ENCODE measurements around the gene KPRP. TPM values are rescaled to one million over a fixed set of nuclear protein-coding genes. Genes with fewer than 3 reads are reported as not detected.

KPRP gene
- total and polyA plus RNA-seq, 10 of the 15 experiments (the other 5 are each of a cell fraction or from before 2014, with no cell fraction given) = not detected

DNA sequence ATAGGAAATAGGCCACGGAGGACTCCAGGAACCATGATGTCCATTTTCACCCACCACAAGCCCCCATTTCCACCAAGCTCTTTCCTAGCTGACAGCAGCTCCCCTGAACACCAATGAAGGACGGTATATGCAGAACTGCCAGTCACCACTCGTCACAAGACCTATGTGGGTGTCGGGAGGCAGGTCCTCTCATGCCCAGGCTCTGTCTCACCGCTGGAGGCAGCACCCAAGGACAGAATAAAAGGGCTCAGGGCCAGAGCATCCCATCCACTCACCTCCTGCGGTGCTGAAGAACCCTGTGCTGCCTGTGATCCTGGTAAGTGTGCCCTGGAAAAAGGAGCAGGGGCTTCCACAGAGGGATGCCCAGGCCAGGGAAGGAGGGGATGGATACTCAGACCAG lies 17.1 kb downstream of the KPRP start, which contains the start of gene LCE1F:
Gene LCE1F (plus strand): TSS at position 266 of the 400 bp plus-strand sequence. CDS start 1,232 bp downstream, outside the sequence.
- DNase-seq (ENCODE audit: low read depth, low spot score) = no peak
- 0% methylated on average over 6 of the region's 6 CpGs for WGBS (ENCODE audit: insufficient coverage, insufficient replicate concordance, low lambda C conversion rate, missing lambda C conversion rate)
- no peak for FAIRE-seq
- POLR2A ChIA-PET = no interaction called here
- H2AFZ ChIP-seq (ENCODE audit: control insufficient read depth, low read depth, low read length) = no peak within 1 kb of the TSS
- no peaks in the 10 kb centered on the region for H3K36me3 ChIP-seq (ENCODE audit: control insufficient read depth in 2 of 2, insufficient read depth in 2 of 2, low read length in 1 of 2)
- no peak within 1 kb of the TSS for H3K4me2 ChIP-seq (ENCODE audit: control insufficient read depth, insufficient read depth)
- H3K9me3 ChIP-seq (replicated peaks; ENCODE audit: control insufficient read depth, insufficient read depth, low read length) = no peaks in the 10 kb centered on the region
- SMC1A ChIA-PET (ENCODE audit: uncharacterized antibody, unreplicated experiment) = no interaction called here
- in situ Hi-C loops (cut with MboI) = no loop called here
- peak; percentile 73 for ATAC-seq
- RAD21 ChIA-PET (ENCODE audit: unreplicated experiment) = no interaction called here
- TF ChIP-seq SMC3 (IDR thresholded peaks at IDR 0.05; ENCODE audit: borderline replicate concordance, low read length) = no peak
- TF ChIP-seq, protein P1, sequence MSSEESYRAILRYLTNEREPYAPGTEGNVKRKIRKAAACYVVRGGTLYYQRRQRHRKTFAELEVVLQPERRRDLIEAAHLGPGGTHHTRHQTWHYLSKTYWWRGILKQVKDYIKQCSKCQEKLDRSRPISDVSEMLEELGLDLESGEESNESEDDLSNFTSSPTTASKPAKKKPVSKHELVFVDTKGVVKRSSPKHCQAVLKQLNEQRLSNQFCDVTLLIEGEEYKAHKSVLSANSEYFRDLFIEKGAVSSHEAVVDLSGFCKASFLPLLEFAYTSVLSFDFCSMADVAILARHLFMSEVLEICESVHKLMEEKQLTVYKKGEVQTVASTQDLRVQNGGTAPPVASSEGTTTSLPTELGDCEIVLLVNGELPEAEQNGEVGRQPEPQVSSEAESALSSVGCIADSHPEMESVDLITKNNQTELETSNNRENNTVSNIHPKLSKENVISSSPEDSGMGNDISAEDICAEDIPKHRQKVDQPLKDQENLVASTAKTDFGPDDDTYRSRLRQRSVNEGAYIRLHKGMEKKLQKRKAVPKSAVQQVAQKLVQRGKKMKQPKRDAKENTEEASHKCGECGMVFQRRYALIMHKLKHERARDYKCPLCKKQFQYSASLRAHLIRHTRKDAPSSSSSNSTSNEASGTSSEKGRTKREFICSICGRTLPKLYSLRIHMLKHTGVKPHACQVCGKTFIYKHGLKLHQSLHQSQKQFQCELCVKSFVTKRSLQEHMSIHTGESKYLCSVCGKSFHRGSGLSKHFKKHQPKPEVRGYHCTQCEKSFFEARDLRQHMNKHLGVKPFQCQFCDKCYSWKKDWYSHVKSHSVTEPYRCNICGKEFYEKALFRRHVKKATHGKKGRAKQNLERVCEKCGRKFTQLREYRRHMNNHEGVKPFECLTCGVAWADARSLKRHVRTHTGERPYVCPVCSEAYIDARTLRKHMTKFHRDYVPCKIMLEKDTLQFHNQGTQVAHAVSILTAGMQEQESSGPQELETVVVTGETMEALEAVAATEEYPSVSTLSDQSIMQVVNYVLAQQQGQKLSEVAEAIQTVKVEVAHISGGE (CRISPR knock-in tag; IDR thresholded peaks at IDR 0.05) = no peak
- TF ChIP-seq, protein P2, sequence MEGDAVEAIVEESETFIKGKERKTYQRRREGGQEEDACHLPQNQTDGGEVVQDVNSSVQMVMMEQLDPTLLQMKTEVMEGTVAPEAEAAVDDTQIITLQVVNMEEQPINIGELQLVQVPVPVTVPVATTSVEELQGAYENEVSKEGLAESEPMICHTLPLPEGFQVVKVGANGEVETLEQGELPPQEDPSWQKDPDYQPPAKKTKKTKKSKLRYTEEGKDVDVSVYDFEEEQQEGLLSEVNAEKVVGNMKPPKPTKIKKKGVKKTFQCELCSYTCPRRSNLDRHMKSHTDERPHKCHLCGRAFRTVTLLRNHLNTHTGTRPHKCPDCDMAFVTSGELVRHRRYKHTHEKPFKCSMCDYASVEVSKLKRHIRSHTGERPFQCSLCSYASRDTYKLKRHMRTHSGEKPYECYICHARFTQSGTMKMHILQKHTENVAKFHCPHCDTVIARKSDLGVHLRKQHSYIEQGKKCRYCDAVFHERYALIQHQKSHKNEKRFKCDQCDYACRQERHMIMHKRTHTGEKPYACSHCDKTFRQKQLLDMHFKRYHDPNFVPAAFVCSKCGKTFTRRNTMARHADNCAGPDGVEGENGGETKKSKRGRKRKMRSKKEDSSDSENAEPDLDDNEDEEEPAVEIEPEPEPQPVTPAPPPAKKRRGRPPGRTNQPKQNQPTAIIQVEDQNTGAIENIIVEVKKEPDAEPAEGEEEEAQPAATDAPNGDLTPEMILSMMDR (IDR thresholded peaks at IDR 0.05 in 2 of 3, conservative IDR thresholded peaks at IDR 0.05 in 1 of 3; ENCODE audit: control insufficient read depth in 2 of 3, extremely low read depth in 1 of 3, insufficient read depth in 1 of 3, low read depth in 3 of 3, low read length in 3 of 3) = 0 out of 6 replicates have a peak, but pooled peaks of 2 of the 3 experiments have one; percentile 6 to 7
- H3K79me2 ChIP-seq (ENCODE audit: control insufficient read depth, insufficient read depth, low read length) = no peaks in the 10 kb centered on the region
- no peak within 1 kb of the TSS for H3K27ac ChIP-seq (ENCODE audit: control insufficient read depth, insufficient read depth)
- BruUV-seq (replicated peaks) = no TSS peak
- no peaks in the 10 kb centered on the region for H3K4me1 ChIP-seq (ENCODE audit: control insufficient read depth, insufficient read depth, low read length)
- CTCF ChIA-PET = no interaction called here
- no peak within 1 kb of the TSS for H3K9ac ChIP-seq (ENCODE audit: control insufficient read depth, insufficient read depth, low read length)
- intact Hi-C loops (cut with micrococcal nuclease; ENCODE audit: unreplicated experiment) = no loop called here
- H3K4me3 ChIP-seq = no peak within 1 kb of the TSS
- no peaks in the 10 kb centered on the region for H4K20me1 ChIP-seq (ENCODE audit: control insufficient read depth, insufficient read depth)
- peaks cover 0 to 6% of the 10 kb centered on the region in 2 experiments for H3K27me3 ChIP-seq (replicated peaks in 1 of 2; ENCODE audit: control insufficient read depth in 2 of 2, insufficient read depth in 2 of 2, low read length in 1 of 2)
